Astrocyte (in vitro differentiated cells and primary cell): ENCODE measurements around the gene BMP10. TPM values are rescaled to one million over a fixed set of nuclear protein-coding genes. Genes with fewer than 3 reads are reported as not detected.

Source experiments
- DNase-seq: peaks from one replicate; pipeline ENCODE4 v3.0.0-alpha.2; 2010; ENCODE audit warnings: low read depth
- FAIRE-seq: peaks from 2 replicates; lab custom pipeline; 2011; peaks lifted over from hg19 to GRCh38; lab: Jason Lieb, UNC
- H2AFZ ChIP-seq: 2 replicates; pipeline ENCODE4 v1.6.0; 2012; ENCODE audit warnings: low read depth, low read length, inconsistent platforms
- H3K27ac ChIP-seq: 2 replicates; pipeline ENCODE4 v1.5.1; 2011; ENCODE audit warnings: low read depth, low read length, inconsistent platforms
- H3K27me3 ChIP-seq: 2 replicates; pipeline ENCODE4 v1.6.0; 2011; ENCODE audit warnings: low read length, inconsistent platforms; ENCODE audit not compliant: insufficient read depth
- H3K36me3 ChIP-seq: 2 replicates; pipeline ENCODE4 v1.5.1; 2011; ENCODE audit warnings: low read length, inconsistent platforms; ENCODE audit not compliant: insufficient read depth
- H3K4me1 ChIP-seq: 2 replicates; pipeline ENCODE4 v1.5.1; 2011; ENCODE audit warnings: low read length, inconsistent platforms; ENCODE audit not compliant: insufficient read depth
- H3K4me2 ChIP-seq: 2 replicates; pipeline ENCODE4 v1.6.0; 2012; ENCODE audit warnings: low read length, inconsistent platforms
- H3K4me3 ChIP-seq: 2 replicates; pipeline ENCODE4 v1.5.1; 2011; ENCODE audit warnings: low read depth, mild to moderate bottlenecking, low read length, inconsistent platforms; ENCODE audit not compliant: insufficient read depth
- H3K79me2 ChIP-seq: 2 replicates; pipeline ENCODE4 v1.6.0; 2012; ENCODE audit warnings: mild to moderate bottlenecking, low read length, inconsistent platforms; ENCODE audit not compliant: insufficient read depth
- H3K9ac ChIP-seq: 2 replicates; pipeline ENCODE4 v1.6.0; 2012; ENCODE audit warnings: mild to moderate bottlenecking, low read length, inconsistent platforms
- H3K9me3 ChIP-seq: 2 replicates; pipeline ENCODE4 v1.5.1; 2012; ENCODE audit warnings: low read depth, mild to moderate bottlenecking, low read length, inconsistent platforms; ENCODE audit not compliant: insufficient read depth
- H4K20me1 ChIP-seq: 2 replicates; pipeline ENCODE4 v1.6.0; 2012; ENCODE audit warnings: low read length, inconsistent platforms; ENCODE audit not compliant: insufficient read depth
- H3K27ac Mint-ChIP-seq: one replicate; pipeline ENCODE4 v1.8.0; 2021; ENCODE audit warnings: mild to moderate bottlenecking, mixed read lengths; ENCODE audit not compliant: unreplicated experiment
- H3K27me3 Mint-ChIP-seq: one replicate; pipeline ENCODE4 v1.8.0; 2021; ENCODE audit warnings: low read depth, mixed read lengths; ENCODE audit not compliant: unreplicated experiment
- H3K36me3 Mint-ChIP-seq: one replicate; pipeline ENCODE4 v1.8.0; 2021; ENCODE audit warnings: low read depth, mixed read lengths; ENCODE audit not compliant: unreplicated experiment
- H3K4me1 Mint-ChIP-seq: one replicate; pipeline ENCODE4 v1.8.0; 2021; ENCODE audit warnings: low read depth, mixed read lengths; ENCODE audit not compliant: unreplicated experiment
- H3K4me3 Mint-ChIP-seq: one replicate; pipeline ENCODE4 v1.8.0; 2021; ENCODE audit warnings: mild to moderate bottlenecking, moderate library complexity, mixed read lengths; ENCODE audit not compliant: unreplicated experiment
- H3K9me3 Mint-ChIP-seq: one replicate; pipeline ENCODE4 v1.8.0; 2021; ENCODE audit warnings: mild to moderate bottlenecking, mixed read lengths; ENCODE audit not compliant: unreplicated experiment
- EZH2 ChIP-seq: IDR thresholded peaks from 2 replicates; pipeline ENCODE4 v1.6.1; 2012; ENCODE audit warnings: mild to moderate bottlenecking, low read length, inconsistent platforms; ENCODE audit not compliant: insufficient read depth
- total RNA-seq: library from RNA; stranded (reverse); gene quantifications from 2 replicates; pipeline ENCODE4 v1.2.1, GENCODE V29; 2021
- TF ChIP-seq, protein P1 (sequence below): IDR thresholded peaks from 2 replicates; pipeline ENCODE4 v1.5.1; 2011; ENCODE audit warnings: low read depth, mild to moderate bottlenecking, inconsistent platforms, low read length, moderate library complexity; ENCODE audit not compliant: insufficient read depth

Gene BMP10
- total RNA-seq, 1 donor from 2014 or later: not detected

GRCh38 chr2:68847751-68848150 lies 23.4 kb downstream of the BMP10 start:
- Mint-ChIP-seq H3K4me1 (peaks cover 8% of the 10 kb centered on the region), H3K27me3 (peaks cover 20% of the 10 kb centered on the region), H3K9me3 (no peaks in the 10 kb centered on the region), H3K36me3 (no peaks in the 10 kb centered on the region), H3K4me3 (no peak overlapping the region), H3K27ac (no peak overlapping the region)
- DNase-seq: no peak
- Histone ChIP-seq H3K27me3 (peaks cover 12% of the 10 kb centered on the region), H3K36me3 (no peaks in the 10 kb centered on the region), H3K4me3 (no peak overlapping the region), H3K4me1 (no peaks in the 10 kb centered on the region), H3K9ac (no peak overlapping the region), H3K4me2 (no peak overlapping the region), H4K20me1 (no peaks in the 10 kb centered on the region), H3K79me2 (no peaks in the 10 kb centered on the region), H3K27ac (no peak overlapping the region), H3K9me3 (no peaks in the 10 kb centered on the region), H2AFZ (no peak overlapping the region)
- no peak for TF ChIP-seq EZH2
- TF ChIP-seq, protein P1, sequence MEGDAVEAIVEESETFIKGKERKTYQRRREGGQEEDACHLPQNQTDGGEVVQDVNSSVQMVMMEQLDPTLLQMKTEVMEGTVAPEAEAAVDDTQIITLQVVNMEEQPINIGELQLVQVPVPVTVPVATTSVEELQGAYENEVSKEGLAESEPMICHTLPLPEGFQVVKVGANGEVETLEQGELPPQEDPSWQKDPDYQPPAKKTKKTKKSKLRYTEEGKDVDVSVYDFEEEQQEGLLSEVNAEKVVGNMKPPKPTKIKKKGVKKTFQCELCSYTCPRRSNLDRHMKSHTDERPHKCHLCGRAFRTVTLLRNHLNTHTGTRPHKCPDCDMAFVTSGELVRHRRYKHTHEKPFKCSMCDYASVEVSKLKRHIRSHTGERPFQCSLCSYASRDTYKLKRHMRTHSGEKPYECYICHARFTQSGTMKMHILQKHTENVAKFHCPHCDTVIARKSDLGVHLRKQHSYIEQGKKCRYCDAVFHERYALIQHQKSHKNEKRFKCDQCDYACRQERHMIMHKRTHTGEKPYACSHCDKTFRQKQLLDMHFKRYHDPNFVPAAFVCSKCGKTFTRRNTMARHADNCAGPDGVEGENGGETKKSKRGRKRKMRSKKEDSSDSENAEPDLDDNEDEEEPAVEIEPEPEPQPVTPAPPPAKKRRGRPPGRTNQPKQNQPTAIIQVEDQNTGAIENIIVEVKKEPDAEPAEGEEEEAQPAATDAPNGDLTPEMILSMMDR: no peak
- no peak for FAIRE-seq

GRCh38 chr2:68846091-68846490 lies 25.1 kb downstream of the BMP10 start:
- no peaks in the 10 kb centered on the region for H4K20me1 ChIP-seq
- H3K27ac Mint-ChIP-seq: no peak overlapping the region
- H3K4me1 Mint-ChIP-seq: peaks cover 8% of the 10 kb centered on the region
- no peak overlapping the region for H3K27ac ChIP-seq
- H3K4me3 Mint-ChIP-seq: no peak overlapping the region
- no peak overlapping the region for H2AFZ ChIP-seq
- no peak for TF ChIP-seq EZH2
- TF ChIP-seq, protein P1: no peak
- H3K9me3 ChIP-seq: no peaks in the 10 kb centered on the region
- no peaks in the 10 kb centered on the region for H3K9me3 Mint-ChIP-seq
- no peaks in the 10 kb centered on the region for H3K4me1 ChIP-seq
- peaks cover 13% of the 10 kb centered on the region for H3K27me3 ChIP-seq
- H3K27me3 Mint-ChIP-seq: peaks cover 20% of the 10 kb centered on the region
- DNase-seq (no peak), FAIRE-seq (no peak)
- no peak overlapping the region for H3K4me3 ChIP-seq
- no peaks in the 10 kb centered on the region for H3K79me2 ChIP-seq
- H3K4me2 ChIP-seq: no peak overlapping the region
- no peaks in the 10 kb centered on the region for H3K36me3 ChIP-seq
- H3K36me3 Mint-ChIP-seq: no peaks in the 10 kb centered on the region
- no peak overlapping the region for H3K9ac ChIP-seq

DNA sequence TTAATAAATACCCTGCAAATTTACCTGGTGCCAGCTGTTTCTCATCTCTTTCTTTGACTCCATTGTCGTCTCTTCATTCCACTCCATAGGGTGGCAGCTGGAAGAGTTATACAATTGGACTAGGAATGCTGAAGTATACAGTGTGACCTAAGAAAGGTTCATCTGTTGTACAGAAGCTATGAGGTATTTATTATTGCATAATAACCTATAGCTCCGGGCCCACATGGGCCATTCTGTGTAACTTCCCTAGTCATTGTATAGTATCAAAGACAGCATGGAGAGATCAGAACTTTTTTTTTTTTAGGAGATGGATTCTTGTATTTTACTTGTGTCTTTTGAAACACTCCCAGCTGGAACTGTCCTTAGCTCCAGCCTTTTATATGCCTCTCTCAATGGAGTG lies 26.2 kb downstream of the BMP10 start:
- no peak for FAIRE-seq
- Histone ChIP-seq H3K27ac (no peak overlapping the region), H4K20me1 (no peaks in the 10 kb centered on the region), H3K4me3 (no peak overlapping the region), H3K27me3 (peaks cover 13% of the 10 kb centered on the region), H3K9ac (no peak overlapping the region), H3K4me2 (no peak overlapping the region), H2AFZ (no peak overlapping the region), H3K36me3 (no peaks in the 10 kb centered on the region), H3K4me1 (no peaks in the 10 kb centered on the region), H3K79me2 (no peaks in the 10 kb centered on the region), H3K9me3 (no peaks in the 10 kb centered on the region)
- H3K27ac Mint-ChIP-seq: no peak overlapping the region
- H3K36me3 Mint-ChIP-seq: no peaks in the 10 kb centered on the region
- TF ChIP-seq, protein P1: no peak
- no peak for TF ChIP-seq EZH2
- H3K27me3 Mint-ChIP-seq: peaks cover 20% of the 10 kb centered on the region
- H3K4me3 Mint-ChIP-seq: no peak overlapping the region
- H3K9me3 Mint-ChIP-seq: no peaks in the 10 kb centered on the region
- peaks cover 1% of the 10 kb centered on the region for H3K4me1 Mint-ChIP-seq
- DNase-seq: no peak
